Measurements from ENCODE around the gene TXNDC2.
"Not testable (repeated sequence)": the region's sequence is repeated elsewhere in the genome, so short reads cannot be mapped to it uniquely, and the experiment has no call there.

TXNDC2 gene

DNA sequence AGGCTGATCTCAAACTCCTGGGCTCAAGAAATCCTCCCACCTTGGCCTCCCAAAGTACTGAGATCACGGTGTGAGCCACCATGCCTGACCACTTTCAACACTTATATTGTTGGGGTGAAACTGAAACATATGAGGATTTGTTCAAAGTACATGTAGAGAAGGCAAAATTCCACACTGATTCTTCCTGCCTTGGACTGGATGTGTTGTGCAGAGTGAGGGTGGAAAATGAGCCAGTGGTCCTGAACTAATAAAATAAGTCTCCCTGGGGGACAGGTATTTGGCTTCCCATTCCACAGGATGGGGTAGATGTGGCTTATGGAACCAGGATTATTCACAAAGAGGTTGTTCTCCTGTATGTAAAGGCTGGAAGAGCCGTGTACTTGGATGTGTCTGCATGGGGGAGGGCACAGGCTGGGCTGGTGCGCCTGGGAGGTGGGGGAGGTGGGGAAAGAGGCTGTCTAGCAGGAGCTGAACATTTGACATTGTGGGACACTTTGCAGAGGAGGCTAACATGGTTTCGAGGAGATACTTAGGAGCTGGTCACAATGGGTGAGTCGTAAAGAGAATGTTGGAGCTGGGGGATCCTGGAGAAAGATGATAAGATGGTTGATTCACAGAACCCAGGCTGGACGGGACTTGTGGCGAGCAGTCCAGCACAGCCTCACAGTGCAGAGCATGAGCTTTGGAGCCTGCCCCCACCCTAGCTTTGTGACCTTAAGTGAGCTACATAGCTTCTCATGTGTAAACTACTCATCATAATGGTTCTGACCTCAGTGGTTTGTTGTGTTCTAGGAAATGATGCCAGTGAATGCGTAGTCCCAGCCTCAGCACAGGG lies at the start of gene TXNDC2:
Gene TXNDC2 (plus strand): TSS at position 804 of the 835 bp plus-strand sequence. CDS start 708 bp downstream, outside the sequence.
- no peak for DNase-seq

DNA sequence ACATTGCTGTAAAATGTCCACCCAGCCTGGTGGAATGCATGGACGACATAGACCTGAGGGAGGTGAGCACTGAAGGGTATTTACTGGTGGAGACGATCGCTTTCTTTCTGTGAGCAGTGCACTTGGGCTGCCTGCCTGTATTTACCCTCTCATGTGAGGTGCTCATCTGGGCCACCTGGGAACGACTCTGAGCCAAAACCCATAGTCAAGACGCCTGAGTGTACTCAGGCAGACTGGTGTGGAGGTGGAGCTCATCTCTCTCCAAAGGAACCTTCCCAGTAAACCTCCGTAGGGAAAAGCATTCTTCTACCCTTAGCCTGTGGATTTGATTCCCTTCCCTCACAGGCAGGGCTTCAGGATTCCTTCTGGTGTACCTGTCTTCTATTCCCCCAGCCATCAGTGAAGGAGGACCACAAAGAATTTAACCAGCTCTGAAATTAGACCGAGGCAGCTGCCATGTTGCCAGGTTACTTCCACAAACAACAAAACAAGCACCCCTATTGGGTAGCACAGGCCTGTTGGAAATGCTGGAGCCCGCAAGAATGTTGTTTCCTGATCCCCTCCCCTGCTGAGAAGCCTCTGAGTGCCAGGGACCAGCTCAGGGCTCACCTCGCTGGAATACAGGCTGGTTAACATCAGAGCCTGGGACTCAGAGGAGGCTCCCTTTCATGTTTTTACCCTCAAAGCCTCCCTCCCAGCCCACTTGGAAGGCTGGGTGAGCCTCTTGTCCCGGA lies 47.5 kb upstream of the TXNDC2 start:
- peak; percentile 12 for DNase-seq

DNA sequence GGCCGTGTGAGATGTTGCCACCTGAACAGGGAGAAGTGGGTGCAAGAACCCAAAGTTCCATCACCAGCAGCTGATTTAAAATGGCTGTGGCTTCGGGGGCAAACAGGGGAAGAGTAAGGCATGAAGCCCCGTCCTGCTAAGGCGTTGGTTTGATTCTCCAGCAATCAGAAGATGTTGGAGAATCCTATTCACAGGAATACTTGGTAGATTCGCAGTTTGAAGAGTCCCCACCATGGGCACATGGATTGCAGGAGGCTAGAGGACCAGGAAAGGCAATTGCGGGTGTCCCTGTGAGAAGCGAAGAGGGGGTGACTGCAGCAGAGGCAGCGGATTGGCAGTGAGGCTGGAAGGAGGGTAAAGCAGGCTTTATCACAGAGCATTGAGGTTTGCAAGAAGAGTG lies 46.6 kb upstream of the TXNDC2 start:
- DNase-seq: no peak

DNA sequence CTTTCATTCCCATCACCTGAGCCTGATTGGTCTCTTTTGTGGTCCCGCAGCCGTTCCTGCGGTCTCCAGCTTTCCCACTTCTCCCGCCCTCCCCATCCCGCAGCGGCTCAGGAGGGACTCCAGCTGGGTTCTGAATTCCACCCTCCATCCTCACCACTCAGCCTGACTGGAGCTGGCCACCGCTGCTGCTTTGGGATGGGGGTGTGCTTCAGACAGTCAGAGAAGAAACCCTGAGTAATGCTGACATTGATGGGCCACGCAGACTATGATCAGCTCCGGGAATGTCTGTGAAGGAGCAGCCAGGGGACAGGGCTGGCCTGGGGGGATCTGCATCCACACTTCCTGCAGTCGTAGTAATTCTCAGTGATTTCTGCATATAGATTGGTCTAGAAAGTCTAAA lies 45.9 kb upstream of the TXNDC2 start:
- DNase-seq: no peak

DNA sequence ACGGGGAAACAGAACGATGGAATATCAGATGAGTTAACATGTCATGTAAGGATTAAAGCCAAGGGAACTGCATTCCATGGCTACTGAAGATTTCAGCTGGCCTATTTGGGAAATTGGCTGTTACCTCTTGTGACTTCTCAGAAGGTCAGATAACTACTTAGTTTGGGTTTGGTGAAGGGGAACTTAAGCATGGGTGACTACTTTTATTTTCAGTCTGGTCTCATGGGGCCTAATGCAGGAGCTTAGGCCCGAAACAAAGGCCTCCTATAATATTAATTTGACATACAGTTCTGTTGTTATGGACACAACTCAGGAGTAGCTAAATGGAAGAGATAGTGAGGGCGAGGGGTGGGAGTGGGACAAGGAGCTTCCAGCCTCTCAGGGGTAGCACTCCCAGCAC lies 44.0 kb upstream of the TXNDC2 start:
- no peak for DNase-seq

DNA sequence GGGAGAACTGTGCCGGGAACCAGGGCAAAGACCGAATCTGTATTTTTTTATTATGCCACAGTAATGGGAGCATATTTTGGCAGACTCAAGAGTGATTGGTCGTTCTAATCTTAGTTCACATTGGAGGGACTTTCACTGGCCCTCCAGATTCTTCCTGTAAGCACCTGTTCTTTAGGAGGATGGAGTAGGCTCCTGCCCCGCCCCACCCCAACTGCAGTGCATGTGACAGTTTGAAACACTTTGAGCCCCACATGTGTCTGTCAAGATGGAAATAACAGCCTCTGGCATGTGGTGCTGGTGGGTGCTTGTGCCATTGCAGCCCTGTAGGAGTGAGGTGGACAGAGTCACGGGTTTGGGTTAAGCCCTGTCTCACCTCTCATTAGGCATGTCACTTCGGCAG lies 43.3 kb upstream of the TXNDC2 start:
- DNase-seq: no peak

DNA sequence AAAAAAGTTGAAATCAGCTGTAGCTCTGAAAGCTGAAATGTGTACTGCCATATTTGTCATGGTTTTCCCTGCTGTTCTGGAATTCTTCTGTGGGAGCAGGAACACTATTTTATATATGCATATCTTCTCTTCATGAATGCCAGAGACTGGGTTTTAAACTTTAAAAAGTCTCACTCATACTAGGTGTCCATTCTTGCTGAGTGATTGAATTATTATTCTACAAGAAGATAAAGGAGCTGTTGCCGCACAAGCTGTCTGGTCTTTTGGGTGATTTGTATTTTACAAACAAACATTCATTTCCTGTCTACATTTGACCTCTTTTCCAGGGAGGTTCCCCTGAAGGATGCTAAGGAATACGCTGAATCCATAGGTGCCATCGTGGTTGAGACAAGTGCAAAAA lies 40.5 kb upstream of the TXNDC2 start:
- DNase-seq: no peak

DNA sequence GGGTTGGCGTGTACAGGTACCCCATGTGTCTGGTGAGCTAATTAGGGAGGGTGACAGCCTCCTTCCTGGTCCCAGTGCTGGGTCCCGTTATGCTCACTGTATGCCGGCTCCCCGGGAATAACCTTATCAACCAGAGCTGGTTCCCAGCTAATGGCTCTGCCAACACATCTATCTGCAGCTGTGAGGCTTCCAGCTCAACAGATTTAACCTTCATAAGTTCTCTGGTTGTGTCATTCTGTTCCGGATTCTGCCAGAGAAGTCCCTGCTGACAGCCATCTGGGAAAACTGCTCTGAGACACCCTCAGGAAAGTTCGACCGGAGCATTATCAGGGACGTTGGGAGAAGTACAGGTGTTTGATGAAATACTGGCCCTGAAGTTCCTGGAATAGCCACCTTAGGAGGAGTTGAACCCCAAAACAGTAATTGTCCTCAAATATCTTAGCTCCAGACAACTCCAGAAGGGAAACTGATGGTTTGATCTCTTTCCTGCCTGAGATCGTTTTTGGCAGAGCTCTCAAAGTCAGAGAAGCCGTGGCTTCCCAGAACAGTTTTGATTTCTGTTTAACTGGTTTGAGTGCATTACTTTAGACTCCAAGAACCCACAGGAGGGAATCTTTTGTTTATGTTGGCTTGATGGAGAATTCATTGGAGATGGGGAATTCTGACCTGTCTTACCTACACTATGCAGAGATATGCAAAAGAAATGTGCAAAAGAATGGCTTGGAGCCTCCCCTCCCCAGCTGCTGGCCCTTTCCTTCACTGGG lies 39.4 kb upstream of the TXNDC2 start:
- no peak for DNase-seq

DNA sequence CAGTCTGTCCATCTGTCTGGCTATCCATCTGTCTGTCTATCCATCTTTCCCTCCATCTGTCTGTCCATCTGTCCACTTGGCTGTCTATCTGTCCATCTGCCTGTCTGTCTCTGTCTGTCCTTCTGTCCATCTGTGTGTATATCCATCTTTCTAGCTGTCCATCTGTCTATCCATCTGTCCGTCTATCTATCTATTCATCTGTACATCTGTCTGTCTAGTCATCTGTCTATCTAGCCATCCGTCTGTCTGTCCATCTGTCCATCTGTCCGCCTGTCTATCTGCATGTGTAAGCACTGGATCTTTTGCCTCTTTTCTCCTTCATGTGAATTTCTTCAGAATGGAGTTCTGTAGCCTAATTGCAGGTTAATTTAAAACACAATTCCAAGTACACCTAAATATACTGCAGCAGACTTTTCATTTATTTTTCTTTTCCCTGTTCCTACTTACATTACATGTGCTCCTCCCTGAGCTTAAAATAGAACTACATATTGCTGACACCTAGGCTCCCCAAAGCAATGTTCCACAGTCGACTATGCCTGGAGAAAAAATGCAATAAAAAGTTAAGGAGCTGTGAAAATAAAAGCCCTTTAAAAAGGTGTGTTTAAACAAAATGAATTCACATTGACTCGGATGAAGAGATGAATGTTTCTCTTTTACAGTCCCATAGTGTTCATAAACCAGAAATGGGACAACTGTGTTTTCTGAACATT lies 37.4 kb upstream of the TXNDC2 start:
- DNase-seq: peak; percentile 68

DNA sequence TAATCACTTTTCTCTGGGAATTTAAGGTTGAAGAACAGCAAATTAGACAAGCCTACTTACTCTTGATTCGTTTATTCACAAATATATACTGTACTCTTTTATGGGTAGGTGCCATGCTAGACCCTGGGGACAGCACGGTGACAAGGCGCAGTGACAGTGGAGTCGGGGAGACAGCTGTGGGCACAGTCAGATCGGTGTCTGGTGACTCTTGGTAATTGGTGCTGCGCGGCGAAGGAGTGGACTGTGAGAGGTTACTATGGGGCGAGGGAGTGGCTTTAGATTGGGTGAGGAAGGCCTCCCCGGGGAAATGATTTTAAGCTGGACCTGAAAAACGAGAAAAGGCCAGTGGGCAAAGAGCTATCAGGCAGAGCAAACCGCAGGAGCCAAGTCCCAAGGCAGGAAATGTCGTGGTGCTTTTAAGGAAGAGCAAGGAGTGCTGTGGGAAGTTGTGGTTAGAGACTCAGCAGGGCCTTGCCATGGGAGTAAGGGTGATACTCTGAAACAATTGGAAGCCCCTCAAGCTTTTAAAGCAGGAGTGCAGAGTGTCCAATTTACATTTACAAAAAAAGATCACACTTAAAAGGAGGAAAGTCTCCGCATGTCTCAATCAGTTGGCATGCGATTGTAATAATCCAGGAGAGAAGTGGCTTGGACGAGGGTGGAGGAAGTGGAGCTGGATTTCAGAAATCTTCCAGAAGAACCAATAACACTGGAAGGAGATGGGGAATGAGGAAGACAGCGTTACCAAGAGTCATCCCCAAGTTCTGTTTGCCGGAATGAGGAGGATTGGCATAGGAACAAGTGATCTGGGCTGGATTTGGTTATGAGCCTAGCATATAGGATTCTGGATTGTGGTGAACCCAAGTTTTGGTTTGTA lies 36.1 kb upstream of the TXNDC2 start:
- no peak for DNase-seq

DNA sequence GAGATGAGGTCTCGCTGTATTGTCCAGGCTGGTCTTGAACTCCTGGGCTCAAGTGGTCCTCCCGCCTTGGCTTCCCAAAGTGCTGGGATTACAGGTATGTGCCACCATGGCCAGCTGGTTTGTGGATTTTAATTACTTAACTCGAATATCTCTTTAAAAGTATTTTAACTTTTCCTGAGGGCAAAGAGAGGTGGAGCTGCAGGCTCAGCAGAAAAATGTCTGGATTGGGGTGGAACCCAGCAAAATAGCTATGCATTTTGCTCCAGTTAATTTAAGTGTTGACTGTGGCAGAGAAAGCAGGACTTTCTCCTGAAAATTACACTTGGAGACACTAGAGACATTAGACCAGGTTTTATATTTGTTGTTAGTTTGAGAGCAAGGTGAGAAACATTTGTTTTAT lies 35.5 kb upstream of the TXNDC2 start:
- DNase-seq: no peak

DNA sequence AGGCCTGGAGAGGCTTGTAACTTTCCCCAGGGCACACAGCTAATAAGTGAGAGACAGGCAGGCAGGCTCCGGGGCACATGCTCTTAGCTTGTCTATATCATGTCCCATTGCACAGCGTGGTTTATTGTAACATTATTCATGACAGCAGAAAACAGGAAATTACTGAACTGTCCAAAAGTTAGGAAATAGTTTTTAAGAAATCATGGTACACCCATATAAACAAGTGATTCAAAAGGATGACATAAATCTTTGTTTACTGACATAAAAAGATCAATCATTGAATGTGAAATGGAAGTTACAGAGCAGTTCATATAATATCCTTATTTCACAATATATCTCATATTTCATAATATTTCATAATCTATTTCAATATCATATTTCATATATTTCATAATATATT lies 34.3 kb upstream of the TXNDC2 start:
- DNase-seq: no peak

DNA sequence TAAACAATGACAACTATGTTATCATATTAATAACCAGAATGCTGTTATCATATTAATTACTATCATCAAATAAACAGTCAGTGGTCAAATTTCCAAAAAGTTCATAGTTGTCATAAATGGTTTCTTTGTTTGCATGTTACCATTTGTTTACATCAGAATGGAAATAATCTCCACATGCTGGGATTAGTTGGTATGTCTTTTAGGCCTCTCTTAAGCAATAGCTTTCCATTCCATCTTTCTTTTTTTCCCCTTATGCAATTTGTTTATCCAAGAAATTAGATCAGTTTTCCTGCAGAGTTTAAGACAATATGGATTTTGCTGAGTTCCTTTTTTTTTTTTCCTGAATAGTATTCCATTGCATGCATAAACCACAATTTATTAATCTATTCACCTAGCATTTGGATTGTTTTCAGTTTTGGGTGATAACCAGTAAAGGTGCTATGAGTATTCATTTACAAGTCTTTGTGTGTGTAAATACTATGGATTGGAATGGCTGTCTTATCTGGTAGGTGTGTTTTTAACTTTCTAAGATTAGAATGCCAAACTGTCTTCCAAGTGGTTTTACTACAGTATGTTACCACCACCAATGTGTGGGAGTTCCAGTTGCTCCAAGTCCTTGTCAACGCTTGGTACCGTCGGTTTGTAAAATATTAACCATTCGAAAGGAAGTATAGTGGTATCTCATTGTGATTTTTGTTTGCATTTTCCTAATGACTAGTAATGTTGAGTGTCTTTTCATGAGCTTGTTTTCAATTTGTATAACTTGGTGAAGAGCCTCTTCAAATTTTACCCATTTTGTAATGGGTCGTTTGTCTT lies 33.3 kb upstream of the TXNDC2 start:
- DNase-seq: no peak

DNA sequence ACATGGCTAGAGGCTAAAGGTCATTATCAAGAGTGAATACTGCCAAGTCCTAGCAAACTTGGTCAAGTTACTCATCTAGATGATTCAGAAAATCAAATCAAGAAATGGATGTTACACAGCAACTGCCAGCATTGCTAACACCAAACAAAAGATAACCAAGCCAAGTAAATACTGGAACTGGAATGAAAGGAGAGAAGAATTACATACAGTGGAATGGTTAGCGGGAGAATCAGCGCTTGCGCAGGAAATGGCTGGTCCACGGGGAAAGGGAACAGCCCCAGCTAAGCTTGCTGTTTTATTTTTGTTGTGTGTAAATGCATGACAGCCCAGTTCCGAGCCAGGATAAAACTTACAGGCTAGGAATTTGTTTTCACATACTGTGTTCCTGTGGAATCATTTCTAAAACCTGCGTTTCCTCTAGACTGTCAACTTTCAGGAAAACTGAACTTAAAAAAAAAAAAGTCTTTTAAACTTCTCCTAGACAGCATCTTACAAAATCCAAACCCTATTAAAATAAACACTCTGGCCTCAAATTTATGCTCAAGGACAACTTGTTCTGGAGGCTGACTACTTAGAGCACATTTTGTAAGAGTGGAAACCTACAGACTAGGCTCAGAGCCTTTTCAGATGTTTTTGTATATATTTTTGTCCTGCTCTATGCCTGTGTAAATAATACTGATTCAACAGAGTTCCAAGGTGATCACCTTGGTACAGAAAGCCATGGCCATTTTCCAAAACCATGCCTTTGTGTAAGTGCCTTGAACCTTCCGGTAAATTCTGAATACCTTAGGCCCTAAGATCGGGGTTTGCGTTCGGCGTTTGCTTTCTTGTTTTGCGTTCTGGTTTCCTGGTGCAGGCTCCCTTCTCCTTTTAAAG lies 30.7 kb upstream of the TXNDC2 start:
- DNase-seq: no peak

DNA sequence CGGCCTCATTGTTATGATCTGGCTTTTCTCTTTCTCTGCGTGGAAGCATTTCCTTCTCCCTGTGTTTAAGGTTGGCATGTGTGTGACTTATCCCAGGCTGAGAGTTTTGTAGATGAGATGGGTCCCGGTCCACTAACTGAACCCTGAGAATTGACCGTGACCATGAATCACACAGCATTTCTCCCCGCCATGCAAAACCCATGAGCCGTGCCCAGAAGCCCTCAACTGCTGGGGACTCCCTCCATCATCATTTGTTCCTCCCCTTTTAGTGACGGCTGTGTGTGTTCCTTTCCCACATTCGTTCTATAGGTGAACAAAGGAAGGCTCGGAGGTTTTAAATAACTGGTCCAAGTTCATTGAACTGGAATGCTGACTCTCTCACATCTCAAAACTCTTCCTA lies 30.1 kb upstream of the TXNDC2 start:
- DNase-seq: no peak

DNA sequence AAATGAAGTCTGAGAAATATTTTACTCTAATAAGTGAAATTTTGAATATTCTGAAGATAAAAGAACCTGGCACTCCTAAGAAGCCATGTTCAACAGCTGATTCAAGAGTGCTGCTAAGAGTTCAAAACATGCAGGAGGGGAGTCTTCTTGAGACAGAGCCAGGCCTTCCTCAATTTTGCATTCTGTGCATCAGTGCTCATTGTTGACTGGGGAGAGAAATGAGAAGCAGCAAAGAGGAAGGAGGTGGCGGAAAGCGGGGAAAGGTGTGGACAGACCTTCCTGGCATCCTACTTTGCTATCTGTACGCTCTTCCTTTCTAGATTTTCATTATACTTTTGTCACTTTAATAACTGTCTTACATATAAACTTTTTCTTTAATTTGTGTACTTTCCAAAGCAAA lies 29.7 kb upstream of the TXNDC2 start:
- DNase-seq: no peak

DNA sequence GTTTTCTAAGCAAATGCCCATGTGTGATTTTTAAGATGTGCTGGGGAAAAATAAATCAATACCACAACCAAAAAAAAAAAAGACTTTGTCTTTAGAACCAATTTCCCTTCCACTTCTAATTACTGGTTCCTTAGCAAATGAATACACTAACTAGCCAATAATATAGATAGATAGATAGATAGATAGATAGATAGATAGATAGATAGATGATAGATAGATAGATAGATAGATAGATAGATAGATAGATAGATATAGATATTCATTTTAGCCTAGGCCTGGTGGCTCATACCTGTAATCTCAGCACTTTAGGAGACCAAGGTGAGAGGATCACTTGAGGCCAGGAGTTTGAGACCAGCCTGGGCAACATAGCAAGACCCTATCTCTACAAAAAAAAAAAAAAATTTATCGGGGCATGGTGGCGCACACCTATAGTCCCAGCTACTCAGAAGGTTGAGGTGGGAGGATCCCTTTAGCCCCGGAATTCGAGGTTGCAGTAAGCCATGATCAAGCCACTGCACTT lies 28.2 kb upstream of the TXNDC2 start:
- DNase-seq: not testable (repeated sequence)

DNA sequence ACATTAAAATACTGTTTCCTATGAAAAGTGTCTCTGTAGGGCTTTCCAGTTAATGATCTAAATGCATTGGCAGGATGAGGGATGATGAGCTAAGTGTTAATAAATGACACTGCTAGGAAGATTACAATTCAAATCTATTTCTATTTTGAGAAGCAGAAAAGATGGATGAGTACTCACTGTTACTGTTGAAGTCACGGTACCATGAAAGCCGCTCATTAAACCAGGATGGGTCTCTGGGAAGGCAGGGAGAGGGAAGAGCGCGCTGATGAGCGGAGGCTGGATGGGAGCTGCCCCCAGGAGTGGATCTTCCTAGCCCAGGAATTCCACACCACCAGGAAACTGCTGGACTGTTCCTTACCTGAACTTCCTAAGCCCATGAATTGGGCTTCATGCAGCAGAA lies 27.1 kb upstream of the TXNDC2 start:
- DNase-seq: no peak

DNA sequence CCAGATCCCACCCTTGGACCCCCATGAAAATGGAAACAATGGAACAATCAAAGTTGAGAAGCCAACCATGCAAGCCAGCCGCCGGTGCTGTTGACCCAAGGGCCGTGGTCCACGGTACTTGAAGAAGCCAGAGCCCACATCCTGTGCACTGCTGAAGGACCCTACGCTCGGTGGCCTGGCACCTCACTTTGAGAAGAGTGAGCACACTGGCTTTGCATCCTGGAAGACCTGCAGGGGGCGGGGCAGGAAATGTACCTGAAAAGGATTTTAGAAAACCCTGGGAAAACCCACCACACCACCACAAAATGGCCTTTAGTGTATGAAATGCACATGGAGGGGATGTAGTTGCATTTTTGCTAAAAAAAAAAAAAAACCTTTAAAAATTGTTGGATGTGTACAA lies 26.5 kb upstream of the TXNDC2 start:
- no peak for DNase-seq

DNA sequence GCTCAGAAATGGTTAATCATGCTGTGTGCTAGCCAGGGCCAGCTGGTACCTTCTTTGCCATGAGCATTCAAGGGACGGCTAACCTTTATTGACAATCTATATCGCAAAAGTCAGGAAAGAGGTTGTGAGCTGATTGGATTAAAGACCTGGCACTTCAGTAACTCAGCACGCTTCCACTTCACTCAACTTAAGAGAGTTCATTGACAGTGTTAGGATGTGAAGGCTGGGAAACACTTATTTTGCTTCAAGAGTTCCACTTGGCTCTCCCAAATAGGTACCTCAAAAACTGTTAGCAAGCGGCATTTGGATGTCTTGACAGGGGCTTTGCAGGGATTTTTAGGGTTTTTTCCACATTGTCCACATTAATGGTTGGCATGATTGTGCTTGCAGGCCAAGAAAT lies 25.1 kb upstream of the TXNDC2 start:
- no peak for DNase-seq

Data from NCI-H82 (cell line).